Right lobe of liver (tissue), 6 donors: ENCODE data around the gene CAMK2B. TPM values are rescaled to one million over a fixed set of nuclear protein-coding genes. Genes with fewer than 3 reads are reported as not detected.

Experiments used
- ATAC-seq, 4 donors: fragments of 200-7000 bp; cut with Tn5 transposase; one replicate each; pipeline ENCODE4 v1.9.1; 2020; ENCODE audit warnings: mild to moderate bottlenecking in 4 of 4, moderate library complexity in 4 of 4
- DNase-seq, 3 donors: peaks; one replicate each; pipeline ENCODE4 v3.0.0-alpha.2; 2020
- H3K27ac ChIP-seq, 3 donors: fragments of 200-600 bp; one replicate each; pipeline ENCODE4 v1.8.0; 2022
- H3K27me3 ChIP-seq, 2 donors: fragments of 200-600 bp; one replicate each; pipeline ENCODE4 v1.8.0; 2022
- H3K36me3 ChIP-seq, 4 donors: fragments of 200-600 bp; sonication (generic) in 1 of 4; one replicate each; pipeline versions ENCODE4 v1.5.1 to v1.8.0; 2017 to 2022; ENCODE audit warnings: control low read depth in 1 of 4
- H3K4me1 ChIP-seq, 4 donors: fragments of 200-600 bp; sonication (generic) in 1 of 4; one replicate each; pipeline versions ENCODE4 v1.5.1 to v1.8.0; 2017 to 2022; ENCODE audit warnings: control low read depth in 1 of 4
- H3K4me3 ChIP-seq, 3 donors: fragments of 200-600 bp; one replicate each; pipeline ENCODE4 v1.8.0; 2022
- H3K9me3 ChIP-seq, 4 donors: fragments of 200-600 bp; sonication (generic) in 1 of 4; one replicate each; pipeline versions ENCODE4 v1.5.1 to v1.8.0; 2017 to 2022; ENCODE audit warnings: control low read depth in 1 of 4
- POLR2A ChIP-seq: fragments of 450-650 bp; IDR thresholded peaks from one replicate; pipeline ENCODE4 v1.6.1; 2017; ENCODE audit warnings: antibody characterized with exemption, mild to moderate bottlenecking
- WGBS: methylation state at CpG from one replicate; pipeline ENCODE4 v1.1.6; 2018; ENCODE audit warnings: low coverage, low lambda C conversion rate; ENCODE audit not compliant: insufficient coverage; ENCODE audit errors: missing lambda C conversion rate; 5-methylcytosine and 5-hydroxymethylcytosine counted together
- intact Hi-C, 2 donors: fragments of 100-400 bp; cut with DNase I; formaldehyde crosslinking; loops; one replicate each; pipeline versions ENCODE4 v1.11.2 to v1.14.1; 2022
- total RNA-seq, 6 experiments: library from RNA; depleted of rRNA in 2 of 6; stranded (reverse); fragments of >200 nt in 2 of 6; fragmentation: NEBNext Ultra II Directional in 3 of 6; extraction: Animal tissue kit (Norgen Biotek cat#: 25700) in 3 of 6; gene quantifications; one replicate each; pipeline versions ENCODE4 v1.1.0 to v1.2.4, GENCODE V29; 2016 to 2023
- TF ChIP-seq, protein P1 (sequence below), 4 donors: fragments of 200-600 bp in 3 of 4; fragments of 450-650 bp in 1 of 4; IDR thresholded peaks; one replicate each; pipeline versions ENCODE4 v1.5.1 to v1.8.0; 2016 to 2022; ENCODE audit warnings: antibody characterized with exemption in 4 of 4, mild to moderate bottlenecking in 2 of 4
- donor health status: DM: no; HTN: yes; CAD: no.
- donor health status: DM: no; HTN: no; CAD: no.
- donor health status: DM: no; HTN: no; CAD: no.
- donor health status: DM: no; HTN: yes; CAD: no.
- donor health status: DM: no; HTN: yes; CAD: no.

Gene CAMK2B
- total RNA-seq, 6 experiments from 2014 or later = 2.1 to 5.1 (median 3.3) TPM

DNA sequence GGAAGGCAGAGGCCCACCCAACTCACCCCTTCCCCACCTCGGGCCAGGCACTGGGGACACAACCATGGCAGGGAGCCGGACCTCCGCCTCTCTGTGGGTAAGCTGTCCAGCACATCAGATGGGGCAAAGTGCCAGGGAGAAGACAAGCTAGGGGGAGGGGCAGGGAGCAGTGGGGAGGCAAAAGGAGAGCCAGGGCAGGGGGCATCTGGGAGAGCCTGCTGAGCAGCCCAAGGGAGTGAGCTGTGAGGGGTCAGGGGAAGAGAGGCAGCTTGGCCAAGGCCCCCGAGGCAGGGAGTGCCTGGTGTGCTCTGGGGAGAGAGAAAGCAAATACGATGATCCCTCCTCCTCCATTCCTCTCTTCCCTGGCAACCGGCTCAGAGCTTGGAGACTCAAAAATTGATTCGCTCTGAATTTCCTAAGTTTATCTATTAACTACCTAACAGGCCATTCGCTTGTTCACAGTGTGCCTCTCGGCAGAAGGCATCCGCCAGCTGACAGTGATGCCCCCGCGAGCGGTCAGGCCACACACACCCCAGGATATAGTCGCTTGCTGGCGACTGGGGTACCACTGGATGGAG lies 4.5 kb downstream of the CAMK2B start:
- TF ChIP-seq, protein P1, sequence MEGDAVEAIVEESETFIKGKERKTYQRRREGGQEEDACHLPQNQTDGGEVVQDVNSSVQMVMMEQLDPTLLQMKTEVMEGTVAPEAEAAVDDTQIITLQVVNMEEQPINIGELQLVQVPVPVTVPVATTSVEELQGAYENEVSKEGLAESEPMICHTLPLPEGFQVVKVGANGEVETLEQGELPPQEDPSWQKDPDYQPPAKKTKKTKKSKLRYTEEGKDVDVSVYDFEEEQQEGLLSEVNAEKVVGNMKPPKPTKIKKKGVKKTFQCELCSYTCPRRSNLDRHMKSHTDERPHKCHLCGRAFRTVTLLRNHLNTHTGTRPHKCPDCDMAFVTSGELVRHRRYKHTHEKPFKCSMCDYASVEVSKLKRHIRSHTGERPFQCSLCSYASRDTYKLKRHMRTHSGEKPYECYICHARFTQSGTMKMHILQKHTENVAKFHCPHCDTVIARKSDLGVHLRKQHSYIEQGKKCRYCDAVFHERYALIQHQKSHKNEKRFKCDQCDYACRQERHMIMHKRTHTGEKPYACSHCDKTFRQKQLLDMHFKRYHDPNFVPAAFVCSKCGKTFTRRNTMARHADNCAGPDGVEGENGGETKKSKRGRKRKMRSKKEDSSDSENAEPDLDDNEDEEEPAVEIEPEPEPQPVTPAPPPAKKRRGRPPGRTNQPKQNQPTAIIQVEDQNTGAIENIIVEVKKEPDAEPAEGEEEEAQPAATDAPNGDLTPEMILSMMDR (IDR thresholded peaks at IDR 0.05) = no peak
- TF ChIP-seq POLR2A = peak; percentile 25
- Histone ChIP-seq H3K27ac (peak overlapping the region in 1 of 3 donors; percentile 81), H3K36me3 (no peaks in the 10 kb centered on the region), H3K9me3 (no peaks in the 10 kb centered on the region), H3K4me3 (peak overlapping the region; percentile 20 to 56 (median 37)), H3K27me3 (no peaks in the 10 kb centered on the region), H3K4me1 (peaks cover 0 to 21% (median 10%) of the 10 kb centered on the region in 4 donors)
- DNase-seq (peak; percentile 61 to 79 (median 74)), ATAC-seq (peak; percentile 76 to 78 (median 77))
- intact Hi-C loops = no loop called here
- WGBS = 21% methylated on average over 13 of the region's 15 CpGs

DNA sequence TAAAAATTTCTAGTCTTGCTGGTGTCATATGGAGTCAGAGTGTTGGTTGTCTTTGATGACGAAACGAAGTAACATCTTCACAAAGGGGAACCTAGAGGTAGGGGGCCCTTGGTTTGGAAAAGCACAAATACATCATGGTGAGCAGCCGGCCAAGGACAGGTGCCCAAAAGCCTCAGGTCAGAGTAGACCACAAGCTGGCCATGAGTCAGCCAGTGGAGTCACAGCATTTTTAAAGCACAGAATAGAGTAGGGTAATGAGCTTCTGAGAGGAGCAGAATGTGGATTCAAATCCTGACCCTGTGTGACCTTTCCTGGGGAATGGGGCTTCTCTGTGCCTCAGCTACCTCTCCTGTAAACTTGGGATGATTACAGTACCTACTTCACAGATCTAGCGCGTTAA lies 5.3 kb downstream of the CAMK2B start:
- H3K27ac ChIP-seq = no peak overlapping the region
- no peak overlapping the region for H3K4me3 ChIP-seq
- no peak for TF ChIP-seq POLR2A
- H3K4me1 ChIP-seq = peaks cover 0 to 21% (median 10%) of the 10 kb centered on the region in 4 donors
- WGBS = 90% methylated on average over 5 of the region's 5 CpGs
- intact Hi-C loops = no loop called here
- no peak for ATAC-seq
- H3K36me3 ChIP-seq = no peaks in the 10 kb centered on the region
- H3K9me3 ChIP-seq = no peaks in the 10 kb centered on the region
- no peaks in the 10 kb centered on the region for H3K27me3 ChIP-seq
- no peak for DNase-seq

- Histone ChIP-seq H3K4me3 (no peak overlapping the region), H3K9me3 (no peaks in the 10 kb centered on the region), H3K36me3 (no peaks in the 10 kb centered on the region), H3K27me3 (no peaks in the 10 kb centered on the region), H3K27ac (no peak overlapping the region), H3K4me1 (peaks cover 0 to 21% (median 10%) of the 10 kb centered on the region in 4 donors)
- WGBS = 80% methylated on average over 1 of the region's 2 CpGs
- TF ChIP-seq POLR2A = no peak
- TF ChIP-seq, protein P1 (IDR thresholded peaks at IDR 0.05) = no peak
- intact Hi-C loops = no loop called here
- DNase-seq (no peak), ATAC-seq (no peak)
Observed at GRCh38 chr7:44318332-44318731, 7.1 kb downstream of the CAMK2B start.

- 63% methylated on average over 3 of the region's 3 CpGs for WGBS
- no peaks in the 10 kb centered on the region for H3K36me3 ChIP-seq
- intact Hi-C loops = no loop called here
- H3K27ac ChIP-seq = no peak overlapping the region
- H3K4me3 ChIP-seq = no peak overlapping the region
- ATAC-seq = no peak
- no peaks in the 10 kb centered on the region for H3K27me3 ChIP-seq
- H3K4me1 ChIP-seq = peaks cover 0 to under 1% (median 0%) of the 10 kb centered on the region in 4 donors
- DNase-seq = no peak
- H3K9me3 ChIP-seq = no peaks in the 10 kb centered on the region
- TF ChIP-seq POLR2A = no peak
- TF ChIP-seq, protein P1 (IDR thresholded peaks at IDR 0.05) = no peak
Observed at GRCh38 chr7:44315301-44315903, 10.0 kb downstream of the CAMK2B start.

- Histone ChIP-seq H3K9me3 (no peaks in the 10 kb centered on the region), H3K27ac (no peak overlapping the region), H3K4me3 (no peak overlapping the region), H3K27me3 (no peaks in the 10 kb centered on the region), H3K4me1 (no peaks in the 10 kb centered on the region), H3K36me3 (no peaks in the 10 kb centered on the region)
- TF ChIP-seq, protein P1 (IDR thresholded peaks at IDR 0.05) = no peak
- TF ChIP-seq POLR2A = no peak
- ATAC-seq = no peak
- intact Hi-C loops = no loop called here
- peak in 1 of 3 donors; percentile 7 for DNase-seq
- WGBS = no CpG with 5 or more reads among the region's 7 CpGs
Observed at GRCh38 chr7:44313621-44314031, 11.8 kb downstream of the CAMK2B start.
